HepG2 (cell line): ENCODE measurements around the gene PIM3. TPM values are rescaled to one million over a fixed set of nuclear protein-coding genes. Genes with fewer than 3 reads are reported as not detected.
A peak's percentile ranks its signal among the peaks of the same experiment; 100 is the strongest.

Source experiments
- FOXP4 ChIP-seq: sonication (generic); formaldehyde crosslinking; IDR thresholded peaks from 2 replicates; pipeline ENCODE4 v1.4.0; 2020; ENCODE audit warnings: missing genetic modification reagents
- HHEX ChIP-seq: IDR thresholded peaks from 2 replicates; pipeline ENCODE4 v1.6.1; 2016; ENCODE audit warnings: control low read depth
- HOXA9 ChIP-seq: sonication (generic); formaldehyde crosslinking; IDR thresholded peaks from 2 replicates; pipeline ENCODE4 v1.8.1; 2022; ENCODE audit warnings: missing genetic modification reagents, mild to moderate bottlenecking, moderate library complexity, borderline replicate concordance
- KDM2A ChIP-seq: sonication (generic); formaldehyde crosslinking; IDR thresholded peaks from 2 replicates; pipeline ENCODE4 v1.4.0; 2020; ENCODE audit warnings: low read depth, missing genetic modification reagents, borderline replicate concordance
- MAZ ChIP-seq, 2 experiments: sonication (generic) in 1 of 2; formaldehyde crosslinking in 1 of 2; IDR thresholded peaks; 2 replicates each; pipeline versions ENCODE4 v1.5.0 to v1.6.1; 2012 to 2020; ENCODE audit warnings: low read depth in 2 of 2, mild to moderate bottlenecking in 2 of 2, borderline replicate concordance in 1 of 2, improper control_type of control experiment in 1 of 2, low read length in 1 of 2, missing genetic modification reagents in 1 of 2, moderate library complexity in 1 of 2
- NFIB ChIP-seq: sonication (generic); formaldehyde crosslinking; IDR thresholded peaks from 2 replicates; pipeline ENCODE4 v1.9.0; 2021; ENCODE audit warnings: missing genetic modification reagents, mild to moderate bottlenecking, borderline replicate concordance
- NFYC ChIP-seq: IDR thresholded peaks from 2 replicates; pipeline ENCODE4 v1.6.1; 2016; ENCODE audit warnings: missing genetic modification reagents, missing compliant biosample characterization
- NR2F1 ChIP-seq, 2 experiments: fragments of 450-650 bp in 1 of 2; formaldehyde crosslinking in 1 of 2; IDR thresholded peaks; 2 replicates each; pipeline versions ENCODE4 v1.5.0 to v1.6.1; 2016 to 2020; ENCODE audit warnings: mild to moderate bottlenecking in 1 of 2, missing compliant biosample characterization in 1 of 2, missing genetic modification reagents in 1 of 2, moderate library complexity in 1 of 2
- NR2F6 ChIP-seq, 2 experiments: IDR thresholded peaks; 2 replicates each; pipeline ENCODE4 v1.6.1; 2016; ENCODE audit warnings: antibody characterized with exemption in 1 of 2, mild to moderate bottlenecking in 1 of 2
- RXRA ChIP-seq: sonication (generic); formaldehyde crosslinking; IDR thresholded peaks from 2 replicates; pipeline ENCODE4 v1.5.1; 2020; ENCODE audit warnings: missing genetic modification reagents
- TEAD3 ChIP-seq: optimal IDR thresholded peaks from 2 replicates; pipeline ENCODE3; 2016; ENCODE audit warnings: borderline replicate concordance
- ZBTB33 ChIP-seq: sonication (generic); formaldehyde crosslinking; IDR thresholded peaks from 2 replicates; pipeline ENCODE4 v1.4.0; 2020; ENCODE audit warnings: missing genetic modification reagents
- ZNF142 ChIP-seq: sonication (generic); formaldehyde crosslinking; IDR thresholded peaks from 2 replicates; pipeline ENCODE4 v1.4.0; 2020; ENCODE audit warnings: missing genetic modification reagents
- ZNF232 ChIP-seq: sonication (generic); formaldehyde crosslinking; IDR thresholded peaks from 2 replicates; pipeline ENCODE4 v1.4.0; 2020; ENCODE audit warnings: missing genetic modification reagents, borderline replicate concordance
- ZNF710 ChIP-seq: sonication (generic); formaldehyde crosslinking; IDR thresholded peaks from 2 replicates; pipeline ENCODE4 v1.5.0; 2020; ENCODE audit warnings: mild to moderate bottlenecking, missing genetic modification reagents, borderline replicate concordance
- polyA plus RNA-seq, 8 experiments: library from polyadenylated mRNA; depleted of rRNA in 3 of 8; stranded (reverse) in 7 of 8; unstranded in 1 of 8; fragments of >200 nt; fragmentation: Illumina TruSeq in 4 of 8; extraction: Trizol in 4 of 8; gene quantifications; 2 replicates each; pipeline versions ENCODE4 v1.2.1 to v1.2.3, GENCODE V29; 2011 to 2016; ENCODE audit warnings: low read depth in 4 of 8, missing spikeins in 1 of 8, mixed read lengths in 1 of 8; ENCODE audit not compliant: insufficient read depth in 1 of 8
- total RNA-seq, 5 experiments: library from RNA; depleted of rRNA; stranded (reverse); fragments of >200 nt; fragmentation: Illumina TruSeq; extraction: Trizol; gene quantifications; 2 replicates each; pipeline ENCODE4 v1.2.3, GENCODE V29; 2016; ENCODE audit warnings: low read depth in 1 of 5

PIM3 gene
- total and polyA plus RNA-seq, 2 of the 13 experiments (the other 11 are each of a cell fraction or from before 2014, with no cell fraction given), result 21.6 to 31.2 TPM

GRCh38 chr22:49936018-49936972 is 24.3 kb upstream of the PIM3 start (continued):
- no peak for TF ChIP-seq ZNF232 (CRISPR knock-in tag)
- no peak for TF ChIP-seq NFIB
- no peak for TF ChIP-seq HOXA9 (CRISPR knock-in tag)
- no peak for TF ChIP-seq HHEX (CRISPR knock-in tag)
- peak; percentile 82 for TF ChIP-seq KDM2A
- TF ChIP-seq FOXP4 (CRISPR knock-in tag), result peak; percentile 81
- 0 out of 2 replicates have a peak, but pooled peaks have one; percentile 19 for TF ChIP-seq ZBTB33 (CRISPR knock-in tag)
- peak; percentile 91 for TF ChIP-seq MAZ (IDR thresholded peaks at IDR 0.05; ENCODE audit: borderline replicate concordance, low read depth, low read length)
- TF ChIP-seq MAZ (CRISPR knock-in tag; IDR thresholded peaks at IDR 0.05; ENCODE audit: low read depth), result peak; percentile 78
- TF ChIP-seq NFYC (CRISPR knock-in tag), result no peak
- peak; percentile 75 for TF ChIP-seq TEAD3 (CRISPR knock-in tag)
- TF ChIP-seq NR2F1 (CRISPR knock-in tag; IDR thresholded peaks at IDR 0.05), result peak; percentile 89 to 92
- peak; percentile 97 for TF ChIP-seq RXRA
- peak; percentile 49; the same call in 1 of the 2 replicates for TF ChIP-seq ZNF142 (CRISPR knock-in tag)
- peak; percentile 89 for TF ChIP-seq NR2F6 (IDR thresholded peaks at IDR 0.05)
- TF ChIP-seq NR2F6 (CRISPR knock-in tag; IDR thresholded peaks at IDR 0.05), result peak; percentile 96
- TF ChIP-seq ZNF710 (CRISPR knock-in tag), result peak; percentile 53; the same call in 1 of the 2 replicates
